Ovary (tissue), 3 donors: ENCODE data around the gene RHBDL1.

Experiments used
- CTCF ChIP-seq, 3 donors: fragments of 450-650 bp in 2 of 3; fragments of 200-600 bp in 1 of 3; IDR thresholded peaks; one replicate each; pipeline versions ENCODE4 v1.5.1 to v1.8.0; 2016 to 2022; ENCODE audit warnings: antibody characterized with exemption in 3 of 3, mild to moderate bottlenecking in 1 of 3
- EP300 ChIP-seq: sonication (generic); formaldehyde crosslinking; IDR thresholded peaks from one replicate; pipeline ENCODE4 v1.6.1; 2017; ENCODE audit warnings: antibody characterized with exemption
- POLR2A ChIP-seq: fragments of 450-650 bp; IDR thresholded peaks from one replicate; pipeline ENCODE4 v1.6.1; 2017; ENCODE audit warnings: antibody characterized with exemption, mild to moderate bottlenecking, moderate library complexity
- donor health status: DM: no; HTN: no; CAD: no.

GRCh38 chr16:720990-721764 lies 45.7 kb downstream of the RHBDL1 start, which contains the start of gene ANTKMT:
- TF ChIP-seq CTCF (IDR thresholded peaks at IDR 0.05) (peak in 2 of 3 donors; percentile 46 to 55), POLR2A (peak; percentile 42), EP300 (no peak)
